ENCODE measurements around the gene LRRTM4. TPM values are rescaled to one million over a fixed set of nuclear protein-coding genes. Genes with fewer than 3 reads are reported as not detected.
"Not testable (repeated sequence)": the region's sequence is repeated elsewhere in the genome, so short reads cannot be mapped to it uniquely, and the experiment has no call there.

Gene LRRTM4
- total RNA-seq, 2 experiments from 2014 or later, result not detected

GRCh38 chr2:77191665-77192064, 330.5 kb downstream of the LRRTM4 start:
- CTCF ChIA-PET, result no interaction called here
- H3K36me3 Mint-ChIP-seq (ENCODE audit: low read depth), result no peaks in the 10 kb centered on the region

GRCh38 chr2:77190721-77191346, 331.3 kb downstream of the LRRTM4 start:
- Mint-ChIP-seq H3K36me3 (ENCODE audit: low read depth) (no peaks in the 10 kb centered on the region), H3K4me3 (no peak overlapping the region), H3K4me1 (no peaks in the 10 kb centered on the region), H3K27me3 (no peaks in the 10 kb centered on the region), H3K27ac (no peak overlapping the region), H3K9me3 (ENCODE audit: low read depth) (peaks cover 11% of the 10 kb centered on the region)
- no peak for DNase-seq
- ATAC-seq, result no peak
- intact Hi-C loops (cut with DNase I, micrococcal nuclease), result no loop called here
- ChIA-PET POLR2A (no interaction called here), CTCF (no interaction called here)

More at GRCh38 chr2:77191665-77192064, 330.5 kb downstream of the LRRTM4 start:
- no peak for ATAC-seq
- Mint-ChIP-seq H3K9me3 (ENCODE audit: low read depth) (peaks cover 11% of the 10 kb centered on the region), H3K4me1 (no peaks in the 10 kb centered on the region), H3K4me3 (no peak overlapping the region), H3K27me3 (no peaks in the 10 kb centered on the region), H3K27ac (no peak overlapping the region)
- POLR2A ChIA-PET, result no interaction called here
- DNase-seq, result no peak
- intact Hi-C loops (cut with DNase I, micrococcal nuclease), result no loop called here

- DNase-seq (no peak), ATAC-seq (no peak)
- no peaks in the 10 kb centered on the region for H3K4me1 Mint-ChIP-seq
- H3K36me3 Mint-ChIP-seq (ENCODE audit: low read depth), result no peaks in the 10 kb centered on the region
- no peaks in the 10 kb centered on the region for H3K27me3 Mint-ChIP-seq
- H3K27ac Mint-ChIP-seq, result no peak overlapping the region
- H3K4me3 Mint-ChIP-seq, result no peak overlapping the region
- intact Hi-C loops (cut with DNase I, micrococcal nuclease), result no loop called here
- CTCF ChIA-PET, result no interaction called here
- peaks cover 14% of the 10 kb centered on the region for H3K9me3 Mint-ChIP-seq (ENCODE audit: low read depth)
- POLR2A ChIA-PET, result no interaction called here
Observed at GRCh38 chr2:77185052-77185451, 337.1 kb downstream of the LRRTM4 start.

- DNase-seq, result no peak
- intact Hi-C loops (cut with DNase I, micrococcal nuclease), result no loop called here
- H3K4me1 Mint-ChIP-seq, result no peaks in the 10 kb centered on the region
- ChIA-PET CTCF (no interaction called here), POLR2A (no interaction called here)
- H3K36me3 Mint-ChIP-seq (ENCODE audit: low read depth), result no peaks in the 10 kb centered on the region
- H3K4me3 Mint-ChIP-seq, result no peak overlapping the region
- no peaks in the 10 kb centered on the region for H3K27me3 Mint-ChIP-seq
- H3K27ac Mint-ChIP-seq, result no peak overlapping the region
- peaks cover 12% of the 10 kb centered on the region for H3K9me3 Mint-ChIP-seq (ENCODE audit: low read depth)
- no peak for ATAC-seq
Observed at GRCh38 chr2:77179297-77179696, 342.9 kb downstream of the LRRTM4 start.

- intact Hi-C loops (cut with DNase I, micrococcal nuclease); H3K36me3 Mint-ChIP-seq (ENCODE audit: low read depth); H3K27ac Mint-ChIP-seq; ATAC-seq; CTCF ChIA-PET; DNase-seq; POLR2A ChIA-PET; H3K27me3 Mint-ChIP-seq; H3K4me3 Mint-ChIP-seq; H3K4me1 Mint-ChIP-seq: not testable (repeated sequence)
- H3K9me3 Mint-ChIP-seq (ENCODE audit: low read depth), result peaks cover 11% of the 10 kb centered on the region
Observed at GRCh38 chr2:77175266-77175780, 346.9 kb downstream of the LRRTM4 start.

- ATAC-seq (no peak), DNase-seq (no peak)
- ChIA-PET CTCF (no interaction called here), POLR2A (no interaction called here)
- no peak overlapping the region for H3K27ac Mint-ChIP-seq
- intact Hi-C loops (cut with DNase I, micrococcal nuclease), result no loop called here
- no peaks in the 10 kb centered on the region for H3K4me1 Mint-ChIP-seq
- H3K4me3 Mint-ChIP-seq, result no peak overlapping the region
- peaks cover 12% of the 10 kb centered on the region for H3K9me3 Mint-ChIP-seq (ENCODE audit: low read depth)
- H3K27me3 Mint-ChIP-seq, result no peaks in the 10 kb centered on the region
- H3K36me3 Mint-ChIP-seq (ENCODE audit: low read depth), result no peaks in the 10 kb centered on the region
Observed at GRCh38 chr2:77169426-77169825, 352.8 kb downstream of the LRRTM4 start.

GRCh38 chr2:77164021-77164420, 358.2 kb downstream of the LRRTM4 start:
- peaks cover 14% of the 10 kb centered on the region for H3K9me3 Mint-ChIP-seq (ENCODE audit: low read depth)
- H3K27ac Mint-ChIP-seq; H3K4me1 Mint-ChIP-seq; DNase-seq; ATAC-seq; H3K27me3 Mint-ChIP-seq; CTCF ChIA-PET; H3K36me3 Mint-ChIP-seq (ENCODE audit: low read depth); H3K4me3 Mint-ChIP-seq; intact Hi-C loops (cut with DNase I, micrococcal nuclease); POLR2A ChIA-PET: not testable (repeated sequence)

GRCh38 chr2:77161009-77161408, 361.2 kb downstream of the LRRTM4 start:
- CTCF ChIA-PET, result no interaction called here
- ATAC-seq, result no peak
- Mint-ChIP-seq H3K36me3 (ENCODE audit: low read depth) (no peaks in the 10 kb centered on the region), H3K9me3 (ENCODE audit: low read depth) (peaks cover 9% of the 10 kb centered on the region), H3K4me3 (no peak overlapping the region), H3K4me1 (no peaks in the 10 kb centered on the region), H3K27me3 (no peaks in the 10 kb centered on the region), H3K27ac (no peak overlapping the region)
- intact Hi-C loops (cut with DNase I, micrococcal nuclease), result no loop called here
- no peak for DNase-seq
- POLR2A ChIA-PET, result no interaction called here

- intact Hi-C loops (cut with DNase I, micrococcal nuclease), result no loop called here
- no peak for DNase-seq
- no peak for ATAC-seq
- CTCF ChIA-PET, result interaction anchor here (1.3 kb wide), 1 partner anchor 586 kb away, joined by 3 read pairs; no protein-coding TSS in a partner anchor
- Mint-ChIP-seq H3K27ac (no peak overlapping the region), H3K27me3 (no peaks in the 10 kb centered on the region), H3K4me1 (no peaks in the 10 kb centered on the region), H3K9me3 (ENCODE audit: low read depth) (peaks cover 6% of the 10 kb centered on the region), H3K4me3 (no peak overlapping the region), H3K36me3 (ENCODE audit: low read depth) (no peaks in the 10 kb centered on the region)
- POLR2A ChIA-PET, result no interaction called here
Observed at GRCh38 chr2:77156599-77156998, 365.6 kb downstream of the LRRTM4 start.

- no peak for DNase-seq
- ChIA-PET POLR2A (no interaction called here), CTCF (interaction anchor here (1.3 kb wide), 1 partner anchor 588 kb away, joined by 3 read pairs; no protein-coding TSS in a partner anchor)
Observed at GRCh38 chr2:77155511-77155910, 366.7 kb downstream of the LRRTM4 start.

GRCh38 chr2:77149565-77149964, 372.6 kb downstream of the LRRTM4 start:
- DNase-seq, result no peak
- H3K36me3 Mint-ChIP-seq (ENCODE audit: low read depth), result no peaks in the 10 kb centered on the region
- H3K27ac Mint-ChIP-seq, result no peak overlapping the region
- intact Hi-C loops (cut with DNase I, micrococcal nuclease), result no loop called here
- POLR2A ChIA-PET, result no interaction called here
- no peaks in the 10 kb centered on the region for H3K4me1 Mint-ChIP-seq
- CTCF ChIA-PET, result interaction anchor here (0.6 kb wide), 1 partner anchor 141 kb away, joined by 3 read pairs; no protein-coding TSS in a partner anchor
- no peaks in the 10 kb centered on the region for H3K27me3 Mint-ChIP-seq
- no peak for ATAC-seq
- peaks cover 9% of the 10 kb centered on the region for H3K9me3 Mint-ChIP-seq (ENCODE audit: low read depth)
- no peak overlapping the region for H3K4me3 Mint-ChIP-seq

More at GRCh38 chr2:77155511-77155910, 366.7 kb downstream of the LRRTM4 start:
- peaks cover 10% of the 10 kb centered on the region for H3K9me3 Mint-ChIP-seq (ENCODE audit: low read depth)
- no peak overlapping the region for H3K4me3 Mint-ChIP-seq
- ATAC-seq, result no peak
- no peaks in the 10 kb centered on the region for H3K27me3 Mint-ChIP-seq
- no peaks in the 10 kb centered on the region for H3K4me1 Mint-ChIP-seq
- intact Hi-C loops (cut with DNase I, micrococcal nuclease), result no loop called here
- H3K36me3 Mint-ChIP-seq (ENCODE audit: low read depth), result no peaks in the 10 kb centered on the region
- H3K27ac Mint-ChIP-seq, result no peak overlapping the region

- ChIA-PET CTCF (no interaction called here), POLR2A (no interaction called here)
- intact Hi-C loops (cut with DNase I, micrococcal nuclease), result no loop called here
- DNase-seq (no peak), ATAC-seq (no peak)
- Mint-ChIP-seq H3K9me3 (ENCODE audit: low read depth) (peaks cover 10% of the 10 kb centered on the region), H3K36me3 (ENCODE audit: low read depth) (no peaks in the 10 kb centered on the region), H3K4me3 (no peak overlapping the region), H3K27me3 (no peaks in the 10 kb centered on the region), H3K4me1 (no peaks in the 10 kb centered on the region), H3K27ac (no peak overlapping the region)
Observed at GRCh38 chr2:77147153-77147552, 375.0 kb downstream of the LRRTM4 start.

Measured in activated CD4-positive, alpha-beta T cell treated with anti-CD3 and anti-CD28 coated beads for 36 hours (primary cell).